HepG2 (cell line): ENCODE data around the gene CCR5AS.

ENCODE experiments used
- ATAC-seq: fragments of 200-7000 bp; cut with Tn5 transposase; 3 replicates; pipeline ENCODE4 v1.9.1; 2020; ENCODE audit warnings: mild to moderate bottlenecking, moderate library complexity
- BruUV-seq: library from RNA; stranded (reverse); fragments of 400-500 nt; replicated peaks from 2 replicates; lab custom pipeline; 2021; lab: Mats Ljungman, UMichigan
- CTCF ChIA-PET: fragments of 300-600 bp; formaldehyde crosslinking; extraction: SDS; loops from one replicate; lab custom pipeline; 2021; ENCODE audit warnings: low total read pairs, inconsistent platforms, low intra/inter-chr PET ratio; lab: Yijun Ruan, JAX
- POLR2A ChIA-PET: fragments of 350-600 bp; sonication (Branson Sonifier 250); formaldehyde crosslinking; loops from one replicate; lab custom pipeline; 2020; ENCODE audit warnings: antibody characterized with exemption, inconsistent platforms; lab: Yijun Ruan, JAX
- DNase-seq: peaks from one replicate; pipeline ENCODE4 v3.0.0-alpha.2; 2015; ENCODE audit warnings: low spot score
- FAIRE-seq: peaks from 3 replicates; lab custom pipeline; 2011; peaks lifted over from hg19 to GRCh38; lab: Jason Lieb, UNC
- H2AFZ ChIP-seq: one replicate; pipeline ENCODE4 v1.6.1; 2011; ENCODE audit warnings: low read length, inconsistent platforms
- H3K27ac ChIP-seq: fragments of 300-600 bp; 3 replicates; pipeline ENCODE4 v1.8.0; 2011; ENCODE audit warnings: mixed run types, mild to moderate bottlenecking, mixed read lengths, low read length, inconsistent platforms; ENCODE audit not compliant: insufficient read depth; ENCODE audit errors: extremely low read length
- H3K27me3 ChIP-seq, 2 experiments: fragments of 200-600 bp in 1 of 2; 2 replicates in 1 of 2; 3 replicates in 1 of 2; pipeline versions ENCODE4 v1.6.0 to v1.8.0; 2011; ENCODE audit warnings: low read length in 2 of 2, mild to moderate bottlenecking in 2 of 2, moderate library complexity in 2 of 2, inconsistent platforms in 1 of 2; ENCODE audit not compliant: insufficient read depth in 2 of 2, control insufficient read depth in 1 of 2
- H3K36me3 ChIP-seq, 2 experiments: fragments of 200-600 bp in 1 of 2; replicated peaks in 1 of 2; 2 replicates in 1 of 2; 3 replicates in 1 of 2; pipeline versions ENCODE4 v1.5.1 to v1.8.0; 2011; ENCODE audit warnings: low read length in 2 of 2, inconsistent platforms in 1 of 2; ENCODE audit not compliant: insufficient read depth in 2 of 2, control insufficient read depth in 1 of 2
- H3K4me1 ChIP-seq: 2 replicates; pipeline ENCODE4 v1.5.1; 2012; ENCODE audit warnings: low read length, inconsistent platforms; ENCODE audit not compliant: insufficient read depth
- H3K4me2 ChIP-seq: 2 replicates; pipeline ENCODE4 v1.6.0; 2011; ENCODE audit warnings: low read depth, low read length, inconsistent platforms
- H3K4me3 ChIP-seq, 3 experiments: fragments of 200-600 bp in 1 of 3; sonication (generic), shearing (Covaris generic) in 1 of 3; replicated peaks in 1 of 3; 2 replicates each; pipeline ENCODE4 v1.5.1; 2011 to 2016; ENCODE audit warnings: low read length in 3 of 3, inconsistent platforms in 2 of 3, low read depth in 2 of 3, mild to moderate bottlenecking in 2 of 3, control low read depth in 1 of 3, mixed read lengths in 1 of 3; ENCODE audit not compliant: insufficient read depth in 1 of 3
- H3K79me2 ChIP-seq: one replicate; pipeline ENCODE4 v1.6.1; 2011; ENCODE audit warnings: low read length, inconsistent platforms; ENCODE audit not compliant: insufficient read depth
- H3K9ac ChIP-seq: 2 replicates; pipeline ENCODE4 v1.6.0; 2011; ENCODE audit warnings: mild to moderate bottlenecking, low read depth, low read length, inconsistent platforms; ENCODE audit not compliant: insufficient read depth
- H3K9me3 ChIP-seq: 2 replicates; pipeline ENCODE4 v1.5.1; 2012; ENCODE audit warnings: mild to moderate bottlenecking, low read length
- H4K20me1 ChIP-seq: 2 replicates; pipeline ENCODE4 v1.6.0; 2011; ENCODE audit warnings: inconsistent platforms, mild to moderate bottlenecking, low read length, moderate library complexity; ENCODE audit not compliant: insufficient read depth
- AGO1 ChIP-seq: fragments of 200-400 bp; formaldehyde crosslinking; IDR thresholded peaks from 2 replicates; pipeline ENCODE4 v1.6.1; 2017; ENCODE audit warnings: mild to moderate bottlenecking, low read depth, low read length, moderate library complexity; ENCODE audit not compliant: poor library complexity, severe bottlenecking
- CCAR2 ChIP-seq: fragments of 200-400 bp; formaldehyde crosslinking; optimal IDR thresholded peaks from 2 replicates; pipeline ENCODE3; 2018; ENCODE audit warnings: low read depth, mild to moderate bottlenecking, low read length, moderate library complexity
- IKZF4 ChIP-seq: sonication (generic); formaldehyde crosslinking; IDR thresholded peaks from 2 replicates; pipeline ENCODE4 v1.5.1; 2020; ENCODE audit warnings: borderline replicate concordance, mild to moderate bottlenecking, low read depth, missing genetic modification reagents; ENCODE audit errors: not compliant biosample characterization
- RNF2 ChIP-seq: fragments of 450-650 bp; conservative IDR thresholded peaks from 2 replicates; pipeline ENCODE4 v1.6.1; 2016; ENCODE audit warnings: low read depth
- SNAI1 ChIP-seq: sonication (generic); formaldehyde crosslinking; IDR thresholded peaks from 2 replicates; pipeline ENCODE4 v1.5.0; 2020; ENCODE audit warnings: mild to moderate bottlenecking, missing genetic modification reagents, borderline replicate concordance
- YEATS4 ChIP-seq: sonication (generic); formaldehyde crosslinking; IDR thresholded peaks from 2 replicates; pipeline ENCODE4 v1.4.0; 2020; ENCODE audit warnings: missing genetic modification reagents, borderline replicate concordance
- ZBTB8A ChIP-seq: sonication (generic); formaldehyde crosslinking; IDR thresholded peaks from 2 replicates; pipeline ENCODE4 v1.4.0; 2020; ENCODE audit warnings: mild to moderate bottlenecking, low read depth, missing genetic modification reagents, borderline replicate concordance
- ZNF136 ChIP-seq: sonication (generic); formaldehyde crosslinking; IDR thresholded peaks from 2 replicates; pipeline ENCODE4 v1.8.1; 2022; ENCODE audit warnings: low read depth, mild to moderate bottlenecking, moderate library complexity, missing genetic modification reagents
- ZNF768 ChIP-seq: sonication (generic); formaldehyde crosslinking; IDR thresholded peaks from 2 replicates; pipeline ENCODE4 v1.4.0; 2020; ENCODE audit warnings: missing genetic modification reagents
- WGBS: methylation state at CpG from one replicate; pipeline ENCODE4 v1.1.6; 2017; ENCODE audit warnings: low lambda C conversion rate; 5-methylcytosine and 5-hydroxymethylcytosine counted together
- in situ Hi-C: cut with HindIII; loops from 2 replicates; pipeline ENCODE4 v1.10.0; 2017; ENCODE audit warnings: low pct_unique_long_range_greater_than_20kb; ENCODE audit not compliant: extremely low pct_ligation_motif_present
- intact Hi-C: fragments of 100-400 bp; cut with micrococcal nuclease; formaldehyde crosslinking; loops from one replicate; pipeline ENCODE4 v1.10.0; 2022; ENCODE audit not compliant: unreplicated experiment
- TF ChIP-seq, protein P1 (sequence below): sonication (generic); formaldehyde crosslinking; IDR thresholded peaks from 2 replicates; pipeline ENCODE4 v1.5.0; 2020; ENCODE audit warnings: missing genetic modification reagents, mild to moderate bottlenecking, borderline replicate concordance

The CCR5AS gene

DNA sequence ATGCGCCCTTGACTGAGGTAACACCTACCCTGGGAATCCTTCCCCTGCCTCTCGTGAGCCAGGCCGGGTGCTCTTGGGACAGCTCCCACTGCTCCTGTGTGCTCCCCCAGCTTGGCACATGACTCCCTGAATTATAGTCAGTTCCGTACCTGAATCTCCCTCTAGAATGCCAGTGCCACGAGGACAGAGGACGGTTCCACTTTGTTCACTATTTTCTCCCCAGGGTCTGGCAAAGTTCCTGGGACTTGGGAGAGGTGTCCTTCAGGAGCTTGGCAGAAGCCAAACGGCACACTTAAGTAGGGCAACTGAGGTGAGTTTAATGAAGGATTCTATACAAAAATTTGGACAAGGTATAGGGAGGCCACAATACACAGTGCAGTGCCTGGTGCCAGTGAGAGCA is 9.8 kb downstream of the CCR5AS start:
- ATAC-seq (no peak), DNase-seq (no peak), FAIRE-seq (no peak)
- H3K4me1 ChIP-seq, result no peaks in the 10 kb centered on the region
- H3K4me2 ChIP-seq, result no peak overlapping the region
- whole genome bisulfite sequencing, result 50% methylated on average over 7 of the region's 7 CpGs
- no peaks in the 10 kb centered on the region for H3K79me2 ChIP-seq
- no peaks in the 10 kb centered on the region for H4K20me1 ChIP-seq
- POLR2A ChIA-PET, result no interaction called here
- peaks cover 0 to 8% of the 10 kb centered on the region in 2 experiments; a peak in 1 of 5 replicates for H3K27me3 ChIP-seq
- H3K9ac ChIP-seq, result no peak overlapping the region
- intact Hi-C loops, result no loop called here
- CTCF ChIA-PET, result no interaction called here
- no peak for TF ChIP-seq YEATS4 (CRISPR knock-in tag)
- no peak for TF ChIP-seq ZNF136
- TF ChIP-seq, protein P1, sequence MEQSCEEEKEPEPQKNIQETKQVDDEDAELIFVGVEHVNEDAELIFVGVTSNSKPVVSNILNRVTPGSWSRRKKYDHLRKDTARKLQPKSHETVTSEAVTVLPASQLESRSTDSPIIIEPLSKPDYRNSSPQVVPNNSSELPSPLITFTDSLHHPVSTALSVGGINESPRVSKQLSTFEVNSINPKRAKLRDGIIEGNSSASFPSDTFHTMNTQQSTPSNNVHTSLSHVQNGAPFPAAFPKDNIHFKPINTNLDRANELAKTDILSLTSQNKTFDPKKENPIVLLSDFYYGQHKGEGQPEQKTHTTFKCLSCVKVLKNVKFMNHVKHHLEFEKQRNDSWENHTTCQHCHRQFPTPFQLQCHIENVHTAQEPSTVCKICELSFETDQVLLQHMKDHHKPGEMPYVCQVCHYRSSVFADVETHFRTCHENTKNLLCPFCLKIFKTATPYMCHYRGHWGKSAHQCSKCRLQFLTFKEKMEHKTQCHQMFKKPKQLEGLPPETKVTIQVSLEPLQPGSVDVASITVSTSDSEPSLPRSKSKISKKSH, result no peak
- TF ChIP-seq RNF2, result no peak
- TF ChIP-seq SNAI1 (CRISPR knock-in tag), result no peak
- no peak for TF ChIP-seq ZNF768 (CRISPR knock-in tag)
- TF ChIP-seq CCAR2, result no peak
- no peak for TF ChIP-seq AGO1
- TF ChIP-seq ZBTB8A (CRISPR knock-in tag), result no peak
- no peak for TF ChIP-seq IKZF4 (CRISPR knock-in tag)
- TF ChIP-seq, all 625 proteins: peak for 0
- Histone ChIP-seq H3K36me3 (no peaks in the 10 kb centered on the region), H2AFZ (no peak overlapping the region), H3K27ac (no peak overlapping the region), H3K4me3 (no peak overlapping the region), H3K9me3 (no peaks in the 10 kb centered on the region)
- BruUV-seq, result no TSS peak
- in situ Hi-C loops, result no loop called here
